ENCODE results near the gene ACSS1. TPM values are rescaled to one million over a fixed set of nuclear protein-coding genes. Genes with fewer than 3 reads are reported as not detected.

ACSS1 gene
- polyA plus RNA-seq, 2 of the 4 experiments (the other 2 are of a cell fraction) = 7.2 to 7.6 TPM

DNA sequence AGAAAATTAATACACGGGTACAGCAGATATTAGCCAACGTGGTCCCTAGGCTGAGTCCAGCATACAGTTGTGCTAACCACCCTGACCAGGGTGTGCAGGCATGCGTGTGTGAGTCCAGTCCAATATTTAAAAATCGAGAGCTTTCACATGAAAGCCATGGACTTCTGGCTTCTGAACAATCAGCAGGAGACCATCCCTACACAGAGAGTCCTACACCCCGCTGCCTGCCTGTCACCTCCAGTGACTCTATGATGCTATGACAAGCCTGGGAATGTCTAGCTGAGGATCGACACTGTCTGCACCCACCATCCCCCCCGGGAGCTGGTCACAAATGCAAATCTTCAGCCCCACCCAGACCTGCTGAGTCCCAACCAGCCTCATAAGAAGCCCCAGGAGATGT is 7.9 kb downstream of the ACSS1 start:
- H3K4me1 ChIP-seq = peaks cover 17% of the 10 kb centered on the region
- no peak overlapping the region for H3K4me3 ChIP-seq
- no peaks in the 10 kb centered on the region for H3K9me3 ChIP-seq
- H3K27ac ChIP-seq = no peak overlapping the region
- no peak overlapping the region for H3K4me2 ChIP-seq
- ATAC-seq = no peak
- WGBS (ENCODE audit: missing lambda C conversion rate) = 83% methylated on average over 7 of the region's 7 CpGs
- DNase-seq (ENCODE audit: low read depth in 1 of 2, low spot score in 1 of 2) = no peak
- POLR2A ChIA-PET = no interaction called here
- CTCF ChIA-PET = interaction anchor here (0.7 to 2.4 kb wide), 4 partner anchors 9 to 129 kb away, joined by 3 to 6 read pairs (median 4); no protein-coding TSS in a partner anchor
- TF ChIP-seq ZC3H11A (IDR thresholded peaks at IDR 0.05) (no peak), ATOH8 (CRISPR knock-in tag; IDR thresholded peaks at IDR 0.05; ENCODE audit: low read depth) (no peak), RARB (CRISPR knock-in tag; IDR thresholded peaks at IDR 0.05) (no peak), JUN (IDR thresholded peaks at IDR 0.05) (no peak), ZFP36 (IDR thresholded peaks at IDR 0.05; ENCODE audit: borderline replicate concordance, partially characterized antibody) (no peak), RCOR1 (IDR thresholded peaks at IDR 0.05; ENCODE audit: low read depth, low read length) (no peak), CHD2 (IDR thresholded peaks at IDR 0.05; ENCODE audit: low read length, partially characterized antibody) (no peak), TFCP2L1 (CRISPR knock-in tag; IDR thresholded peaks at IDR 0.05) (no peak), FOSB (CRISPR knock-in tag; IDR thresholded peaks at IDR 0.05) (no peak), EP300 (IDR thresholded peaks at IDR 0.05) (no peak), ZSCAN20 (CRISPR knock-in tag; IDR thresholded peaks at IDR 0.05) (no peak), RNF2 (IDR thresholded peaks at IDR 0.05; ENCODE audit: borderline replicate concordance, low read depth) (no peak)
- TF ChIP-seq, protein P1, sequence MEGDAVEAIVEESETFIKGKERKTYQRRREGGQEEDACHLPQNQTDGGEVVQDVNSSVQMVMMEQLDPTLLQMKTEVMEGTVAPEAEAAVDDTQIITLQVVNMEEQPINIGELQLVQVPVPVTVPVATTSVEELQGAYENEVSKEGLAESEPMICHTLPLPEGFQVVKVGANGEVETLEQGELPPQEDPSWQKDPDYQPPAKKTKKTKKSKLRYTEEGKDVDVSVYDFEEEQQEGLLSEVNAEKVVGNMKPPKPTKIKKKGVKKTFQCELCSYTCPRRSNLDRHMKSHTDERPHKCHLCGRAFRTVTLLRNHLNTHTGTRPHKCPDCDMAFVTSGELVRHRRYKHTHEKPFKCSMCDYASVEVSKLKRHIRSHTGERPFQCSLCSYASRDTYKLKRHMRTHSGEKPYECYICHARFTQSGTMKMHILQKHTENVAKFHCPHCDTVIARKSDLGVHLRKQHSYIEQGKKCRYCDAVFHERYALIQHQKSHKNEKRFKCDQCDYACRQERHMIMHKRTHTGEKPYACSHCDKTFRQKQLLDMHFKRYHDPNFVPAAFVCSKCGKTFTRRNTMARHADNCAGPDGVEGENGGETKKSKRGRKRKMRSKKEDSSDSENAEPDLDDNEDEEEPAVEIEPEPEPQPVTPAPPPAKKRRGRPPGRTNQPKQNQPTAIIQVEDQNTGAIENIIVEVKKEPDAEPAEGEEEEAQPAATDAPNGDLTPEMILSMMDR (IDR thresholded peaks at IDR 0.05) = no peak
- TF ChIP-seq, protein P2, sequence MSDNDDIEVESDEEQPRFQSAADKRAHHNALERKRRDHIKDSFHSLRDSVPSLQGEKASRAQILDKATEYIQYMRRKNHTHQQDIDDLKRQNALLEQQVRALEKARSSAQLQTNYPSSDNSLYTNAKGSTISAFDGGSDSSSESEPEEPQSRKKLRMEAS (IDR thresholded peaks at IDR 0.05) = no peak
- TF ChIP-seq, protein P3, sequence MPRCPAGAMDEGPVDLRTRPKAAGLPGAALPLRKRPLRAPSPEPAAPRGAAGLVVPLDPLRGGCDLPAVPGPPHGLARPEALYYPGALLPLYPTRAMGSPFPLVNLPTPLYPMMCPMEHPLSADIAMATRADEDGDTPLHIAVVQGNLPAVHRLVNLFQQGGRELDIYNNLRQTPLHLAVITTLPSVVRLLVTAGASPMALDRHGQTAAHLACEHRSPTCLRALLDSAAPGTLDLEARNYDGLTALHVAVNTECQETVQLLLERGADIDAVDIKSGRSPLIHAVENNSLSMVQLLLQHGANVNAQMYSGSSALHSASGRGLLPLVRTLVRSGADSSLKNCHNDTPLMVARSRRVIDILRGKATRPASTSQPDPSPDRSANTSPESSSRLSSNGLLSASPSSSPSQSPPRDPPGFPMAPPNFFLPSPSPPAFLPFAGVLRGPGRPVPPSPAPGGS (IDR thresholded peaks at IDR 0.05) = no peak
- TF ChIP-seq, protein P4, sequence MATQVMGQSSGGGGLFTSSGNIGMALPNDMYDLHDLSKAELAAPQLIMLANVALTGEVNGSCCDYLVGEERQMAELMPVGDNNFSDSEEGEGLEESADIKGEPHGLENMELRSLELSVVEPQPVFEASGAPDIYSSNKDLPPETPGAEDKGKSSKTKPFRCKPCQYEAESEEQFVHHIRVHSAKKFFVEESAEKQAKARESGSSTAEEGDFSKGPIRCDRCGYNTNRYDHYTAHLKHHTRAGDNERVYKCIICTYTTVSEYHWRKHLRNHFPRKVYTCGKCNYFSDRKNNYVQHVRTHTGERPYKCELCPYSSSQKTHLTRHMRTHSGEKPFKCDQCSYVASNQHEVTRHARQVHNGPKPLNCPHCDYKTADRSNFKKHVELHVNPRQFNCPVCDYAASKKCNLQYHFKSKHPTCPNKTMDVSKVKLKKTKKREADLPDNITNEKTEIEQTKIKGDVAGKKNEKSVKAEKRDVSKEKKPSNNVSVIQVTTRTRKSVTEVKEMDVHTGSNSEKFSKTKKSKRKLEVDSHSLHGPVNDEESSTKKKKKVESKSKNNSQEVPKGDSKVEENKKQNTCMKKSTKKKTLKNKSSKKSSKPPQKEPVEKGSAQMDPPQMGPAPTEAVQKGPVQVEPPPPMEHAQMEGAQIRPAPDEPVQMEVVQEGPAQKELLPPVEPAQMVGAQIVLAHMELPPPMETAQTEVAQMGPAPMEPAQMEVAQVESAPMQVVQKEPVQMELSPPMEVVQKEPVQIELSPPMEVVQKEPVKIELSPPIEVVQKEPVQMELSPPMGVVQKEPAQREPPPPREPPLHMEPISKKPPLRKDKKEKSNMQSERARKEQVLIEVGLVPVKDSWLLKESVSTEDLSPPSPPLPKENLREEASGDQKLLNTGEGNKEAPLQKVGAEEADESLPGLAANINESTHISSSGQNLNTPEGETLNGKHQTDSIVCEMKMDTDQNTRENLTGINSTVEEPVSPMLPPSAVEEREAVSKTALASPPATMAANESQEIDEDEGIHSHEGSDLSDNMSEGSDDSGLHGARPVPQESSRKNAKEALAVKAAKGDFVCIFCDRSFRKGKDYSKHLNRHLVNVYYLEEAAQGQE (IDR thresholded peaks at IDR 0.05) = no peak
- no peak for FAIRE-seq

- ATAC-seq (no peak), DNase-seq (ENCODE audit: low read depth in 1 of 2, low spot score in 1 of 2) (no peak), FAIRE-seq (no peak)
- Histone ChIP-seq H3K27ac (no peak overlapping the region), H3K9me3 (no peaks in the 10 kb centered on the region), H3K4me1 (peaks cover 11% of the 10 kb centered on the region; the same call in 2 of the 3 replicates), H3K4me3 (no peak overlapping the region), H3K4me2 (no peak overlapping the region)
- TF ChIP-seq ESRRA (IDR thresholded peaks at IDR 0.05; ENCODE audit: borderline replicate concordance, low read length) (no peak), RNF2 (IDR thresholded peaks at IDR 0.05; ENCODE audit: borderline replicate concordance, low read depth) (no peak), NPAS2 (CRISPR knock-in tag; IDR thresholded peaks at IDR 0.05; ENCODE audit: borderline replicate concordance) (no peak), POLR2A (IDR thresholded peaks at IDR 0.05; ENCODE audit: low read length) (no peak), HOXA7 (CRISPR knock-in tag; IDR thresholded peaks at IDR 0.05) (no peak), KDM1A (IDR thresholded peaks at IDR 0.05; ENCODE audit: low read depth) (no peak), ELK1 (IDR thresholded peaks at IDR 0.05; ENCODE audit: low read depth, low read length) (no peak), RCOR1 (IDR thresholded peaks at IDR 0.05; ENCODE audit: low read depth, low read length) (no peak), FOSB (CRISPR knock-in tag; IDR thresholded peaks at IDR 0.05) (no peak)
- CTCF ChIA-PET = interaction anchor here (1.4 to 2.4 kb wide), 2 partner anchors 10 to 16 kb away, joined by 4 to 6 read pairs; no protein-coding TSS in a partner anchor
- POLR2A ChIA-PET = interaction anchor here (1.5 kb wide), 1 partner anchor 9 kb away, joined by 3 read pairs; the partner anchor contains the start of gene ACSS1
- 87% methylated on average over 16 of the region's 16 CpGs for WGBS (ENCODE audit: missing lambda C conversion rate)
Observed at GRCh38 chr20:25049261-25050060, 8.5 kb downstream of the ACSS1 start.

Measured in A549 (cell line).